Keratinocyte (primary cell): Measurements from ENCODE around the gene KRTAP12-4. TPM values are rescaled to one million over a fixed set of nuclear protein-coding genes. Genes with fewer than 3 reads are reported as not detected.
"Not testable (repeated sequence)": the region's sequence is repeated elsewhere in the genome, so short reads cannot be mapped to it uniquely, and the experiment has no call there.

ENCODE experiments used
- DNase-seq: peaks from one replicate; pipeline ENCODE4 v3.0.0-alpha.2; 2011; ENCODE audit warnings: low read depth, missing footprints, low spot score
- FAIRE-seq: peaks from 2 replicates; lab custom pipeline; 2011; peaks lifted over from hg19 to GRCh38; lab: Jason Lieb, UNC
- H2AFZ ChIP-seq: 2 replicates; pipeline ENCODE4 v1.6.0; 2012; ENCODE audit warnings: low read length, control low read depth, inconsistent platforms; ENCODE audit not compliant: control insufficient read depth
- H3K27ac ChIP-seq: 2 replicates; pipeline ENCODE4 v1.5.1; 2011; ENCODE audit warnings: low read length; ENCODE audit not compliant: control insufficient read depth, insufficient read depth
- H3K27me3 ChIP-seq: 3 replicates; pipeline ENCODE4 v1.6.0; 2011; ENCODE audit warnings: low read length; ENCODE audit not compliant: control insufficient read depth, insufficient read depth; ENCODE audit errors: extremely low read depth
- H3K36me3 ChIP-seq, 2 experiments: 2 replicates in 1 of 2; 3 replicates in 1 of 2; pipeline ENCODE4 v1.5.1; 2011; ENCODE audit warnings: low read length in 2 of 2, mild to moderate bottlenecking in 1 of 2; ENCODE audit not compliant: control insufficient read depth in 2 of 2, insufficient read depth in 2 of 2; ENCODE audit errors: extremely low read depth in 1 of 2
- H3K4me1 ChIP-seq: 3 replicates; pipeline ENCODE4 v1.5.1; 2011; ENCODE audit warnings: low read length; ENCODE audit not compliant: control insufficient read depth, insufficient read depth; ENCODE audit errors: extremely low read depth
- H3K4me2 ChIP-seq: 3 replicates; pipeline ENCODE4 v1.6.0; 2011; ENCODE audit warnings: low read depth, low read length; ENCODE audit not compliant: control insufficient read depth, insufficient read depth; ENCODE audit errors: extremely low read depth
- H3K4me3 ChIP-seq, 3 experiments: fragments of 200-600 bp in 1 of 3; sonication (generic) in 1 of 3; 2 replicates in 2 of 3; 3 replicates in 1 of 3; pipeline ENCODE4 v1.5.1; 2011 to 2016; ENCODE audit warnings: low read length in 3 of 3, mild to moderate bottlenecking in 3 of 3, control low read depth in 2 of 3, inconsistent platforms in 1 of 3, low read depth in 1 of 3, mixed read lengths in 1 of 3, mixed run types in 1 of 3, moderate library complexity in 1 of 3; ENCODE audit not compliant: control insufficient read depth in 2 of 3, insufficient read depth in 2 of 3; ENCODE audit errors: extremely low read depth in 1 of 3
- H3K79me2 ChIP-seq: 2 replicates; pipeline ENCODE4 v1.6.0; 2012; ENCODE audit warnings: low read length; ENCODE audit not compliant: control insufficient read depth, insufficient read depth
- H3K9ac ChIP-seq: 3 replicates; pipeline ENCODE4 v1.6.0; 2011; ENCODE audit warnings: low read length; ENCODE audit not compliant: control insufficient read depth, insufficient read depth; ENCODE audit errors: extremely low read depth
- H3K9me1 ChIP-seq: 3 replicates; pipeline ENCODE4 v1.6.0; 2011; ENCODE audit warnings: low read length; ENCODE audit not compliant: control insufficient read depth, insufficient read depth; ENCODE audit errors: extremely low read depth
- H3K9me3 ChIP-seq: 2 replicates; pipeline ENCODE4 v1.5.1; 2012; ENCODE audit warnings: low read depth, low read length; ENCODE audit not compliant: control insufficient read depth
- H4K20me1 ChIP-seq: 3 replicates; pipeline ENCODE4 v1.6.0; 2011; ENCODE audit warnings: low read length; ENCODE audit not compliant: control insufficient read depth, insufficient read depth; ENCODE audit errors: extremely low read depth
- EZH2 ChIP-seq: IDR thresholded peaks from one replicate; pipeline ENCODE4 v1.6.1; 2012; ENCODE audit warnings: inconsistent platforms, mild to moderate bottlenecking, low read length, moderate library complexity
- dilution Hi-C: fragments of 300-500 bp; cut with MboI; formaldehyde crosslinking; loops from one replicate; pipeline ENCODE4 v1.7.0; 2020; ENCODE audit warnings: low sequenced_read_pairs; ENCODE audit not compliant: extremely low pct_ligation_motif_present
- polyA plus RNA-seq, 5 experiments: library from polyadenylated mRNA; depleted of rRNA in 3 of 5; stranded (reverse) in 3 of 5; stranded (forward) in 1 of 5; unstranded in 1 of 5; fragments of >200 nt; gene quantifications; 1 replicate in 1 of 5; 2 replicates in 3 of 5; 3 replicates in 1 of 5; pipeline versions ENCODE4 v1.2.1 to v1.2.3, GENCODE V29; 2011 to 2012; ENCODE audit warnings: missing spikeins in 2 of 5, low read depth in 1 of 5, low replicate concordance in 1 of 5
- TF ChIP-seq, protein P1 (sequence below), 3 experiments: IDR thresholded peaks in 1 of 3; conservative IDR thresholded peaks in 1 of 3; optimal IDR thresholded peaks in 1 of 3; 2 replicates in 2 of 3; 3 replicates in 1 of 3; pipeline versions ENCODE3 to v1.5.1; 2011; ENCODE audit warnings: low read length in 3 of 3, mild to moderate bottlenecking in 3 of 3, moderate library complexity in 2 of 3, control low read depth in 1 of 3, inconsistent platforms in 1 of 3; ENCODE audit not compliant: insufficient read depth in 2 of 3; ENCODE audit errors: extremely low read depth in 1 of 3

The KRTAP12-4 gene
- polyA plus RNA-seq, 1 donor (not counting 4 experiments of a cell fraction or from before 2014, with no cell fraction given): not detected

DNA sequence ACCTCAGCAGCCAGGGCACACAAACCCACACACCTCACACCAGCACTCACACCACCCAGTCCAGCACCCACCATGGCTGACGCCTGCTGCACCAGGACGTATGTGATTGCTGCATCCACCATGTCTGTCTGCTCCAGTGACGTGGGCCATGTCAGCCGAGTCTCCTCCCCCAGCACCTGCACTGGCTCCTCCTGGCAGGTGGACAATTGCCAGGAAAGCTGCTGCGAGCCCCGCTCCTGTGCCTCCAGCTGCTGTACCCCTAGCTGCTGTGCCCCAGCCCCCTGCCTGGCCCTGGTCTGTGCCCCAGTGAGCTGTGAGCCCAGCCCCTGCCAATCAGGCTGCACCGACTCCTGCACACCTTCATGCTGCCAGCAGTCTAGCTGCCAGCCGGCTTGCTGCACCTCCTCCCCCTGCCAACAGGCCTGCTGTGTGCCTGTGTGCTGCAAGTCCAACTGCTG, 42.4 kb downstream of the KRTAP12-4 start, which contains the start of gene KRTAP10-8:
Gene KRTAP10-8 (plus strand): TSS at position 51 of the 458 bp plus-strand sequence. CDS start 22 bp downstream, at position 73.
- no peak within 1 kb of the TSS for H2AFZ ChIP-seq
- peaks cover 7% of the 10 kb centered on the region for H3K4me1 ChIP-seq
- H3K27ac ChIP-seq: no peak within 1 kb of the TSS
- H3K9ac ChIP-seq: no peak within 1 kb of the TSS
- no peak for TF ChIP-seq EZH2
- TF ChIP-seq, protein P1, sequence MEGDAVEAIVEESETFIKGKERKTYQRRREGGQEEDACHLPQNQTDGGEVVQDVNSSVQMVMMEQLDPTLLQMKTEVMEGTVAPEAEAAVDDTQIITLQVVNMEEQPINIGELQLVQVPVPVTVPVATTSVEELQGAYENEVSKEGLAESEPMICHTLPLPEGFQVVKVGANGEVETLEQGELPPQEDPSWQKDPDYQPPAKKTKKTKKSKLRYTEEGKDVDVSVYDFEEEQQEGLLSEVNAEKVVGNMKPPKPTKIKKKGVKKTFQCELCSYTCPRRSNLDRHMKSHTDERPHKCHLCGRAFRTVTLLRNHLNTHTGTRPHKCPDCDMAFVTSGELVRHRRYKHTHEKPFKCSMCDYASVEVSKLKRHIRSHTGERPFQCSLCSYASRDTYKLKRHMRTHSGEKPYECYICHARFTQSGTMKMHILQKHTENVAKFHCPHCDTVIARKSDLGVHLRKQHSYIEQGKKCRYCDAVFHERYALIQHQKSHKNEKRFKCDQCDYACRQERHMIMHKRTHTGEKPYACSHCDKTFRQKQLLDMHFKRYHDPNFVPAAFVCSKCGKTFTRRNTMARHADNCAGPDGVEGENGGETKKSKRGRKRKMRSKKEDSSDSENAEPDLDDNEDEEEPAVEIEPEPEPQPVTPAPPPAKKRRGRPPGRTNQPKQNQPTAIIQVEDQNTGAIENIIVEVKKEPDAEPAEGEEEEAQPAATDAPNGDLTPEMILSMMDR (optimal IDR thresholded peaks at IDR 0.05 in 1 of 3, IDR thresholded peaks at IDR 0.05 in 1 of 3, conservative IDR thresholded peaks at IDR 0.05 in 1 of 3; ENCODE audit: extremely low read depth in 1 of 3, insufficient read depth in 2 of 3, low read length in 3 of 3): no peak
- no peaks in the 10 kb centered on the region for H3K79me2 ChIP-seq
- no peaks in the 10 kb centered on the region for H3K36me3 ChIP-seq
- DNase-seq: no peak
- no peak within 1 kb of the TSS for H3K4me2 ChIP-seq
- H3K27me3 ChIP-seq: peaks cover 19% of the 10 kb centered on the region
- H3K9me1 ChIP-seq: no peaks in the 10 kb centered on the region
- peaks cover 7% of the 10 kb centered on the region for H3K9me3 ChIP-seq
- H4K20me1 ChIP-seq: no peaks in the 10 kb centered on the region
- no peak within 1 kb of the TSS for H3K4me3 ChIP-seq
- FAIRE-seq: no peak
- dilution Hi-C loops: no loop called here

DNA sequence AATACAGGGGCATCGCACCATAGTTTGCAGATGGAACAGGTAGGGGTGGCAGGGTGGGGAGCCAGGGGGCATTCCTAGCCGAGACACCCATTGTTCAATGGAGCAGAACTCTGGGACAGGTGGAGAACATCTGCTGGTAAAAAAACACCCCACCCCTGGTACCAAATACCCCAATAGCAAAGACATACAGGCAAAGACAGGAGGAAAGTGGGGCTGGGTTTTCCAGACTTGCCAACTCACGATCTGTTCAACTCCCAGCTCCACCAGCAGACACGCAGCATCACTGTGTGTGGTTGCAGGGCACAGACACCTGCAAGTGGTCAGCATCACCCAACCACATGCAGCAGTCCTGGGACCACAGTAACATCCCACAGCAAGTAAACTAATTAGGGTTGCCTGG, 42.9 kb downstream of the KRTAP12-4 start:
- dilution Hi-C loops: no loop called here
- FAIRE-seq: no peak
- peaks cover 15% of the 10 kb centered on the region for H3K27me3 ChIP-seq

DNA sequence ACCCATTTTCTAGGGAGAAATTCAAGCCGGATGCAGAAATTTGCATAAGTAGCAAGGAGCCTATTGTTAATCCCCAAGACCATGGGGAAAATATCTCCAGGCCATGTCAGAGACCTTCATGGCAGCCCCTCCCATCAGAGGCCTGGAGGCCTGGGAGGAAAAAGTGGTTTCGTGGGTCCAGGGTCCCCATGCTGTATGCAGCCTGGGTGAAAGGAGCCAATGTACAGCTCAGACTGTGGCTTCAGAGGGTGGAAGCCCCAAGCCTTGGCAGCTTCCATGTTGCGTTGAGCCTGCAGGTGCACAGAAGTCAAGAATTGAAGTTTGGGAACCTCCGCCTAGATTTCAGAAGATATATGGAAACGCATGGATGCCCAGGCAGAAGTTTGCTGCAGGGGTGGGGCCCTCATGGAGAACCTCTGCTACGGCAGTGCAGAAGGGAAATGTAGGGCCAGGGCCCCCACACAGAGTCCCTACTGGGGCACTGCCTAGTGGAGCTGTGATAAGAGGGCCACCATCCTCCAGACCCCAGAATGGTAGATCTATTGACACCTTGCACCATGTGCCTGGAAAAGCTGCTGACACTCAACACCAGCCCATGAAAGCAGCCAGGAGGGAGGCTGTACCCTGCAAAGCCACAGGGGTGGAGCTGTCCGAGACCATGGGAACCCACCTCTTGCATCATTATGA, 44.2 kb downstream of the KRTAP12-4 start:
- H2AFZ ChIP-seq, H3K4me3 ChIP-seq, DNase-seq, H3K27ac ChIP-seq, H3K79me2 ChIP-seq, H3K9me3 ChIP-seq, H4K20me1 ChIP-seq, H3K9me1 ChIP-seq, H3K9ac ChIP-seq, H3K27me3 ChIP-seq, FAIRE-seq, H3K4me1 ChIP-seq, dilution Hi-C loops, H3K36me3 ChIP-seq, H3K4me2 ChIP-seq: not testable (repeated sequence)

More for the DNA sequence above, 42.9 kb downstream of the KRTAP12-4 start:
- H3K4me2 ChIP-seq: no peak overlapping the region
- no peak overlapping the region for H3K27ac ChIP-seq
- H3K4me3 ChIP-seq: no peak overlapping the region
- H3K79me2 ChIP-seq: no peaks in the 10 kb centered on the region
- no peak for DNase-seq
- no peaks in the 10 kb centered on the region for H4K20me1 ChIP-seq
- H2AFZ ChIP-seq: no peak overlapping the region
- H3K9me1 ChIP-seq: no peaks in the 10 kb centered on the region
- peaks cover 7% of the 10 kb centered on the region for H3K9me3 ChIP-seq
- H3K9ac ChIP-seq: no peak overlapping the region
- TF ChIP-seq, protein P1 (optimal IDR thresholded peaks at IDR 0.05 in 1 of 3, IDR thresholded peaks at IDR 0.05 in 1 of 3, conservative IDR thresholded peaks at IDR 0.05 in 1 of 3; ENCODE audit: extremely low read depth in 1 of 3, insufficient read depth in 2 of 3, low read length in 3 of 3): no peak
- TF ChIP-seq EZH2: no peak
- no peaks in the 10 kb centered on the region for H3K36me3 ChIP-seq
- peaks cover 4% of the 10 kb centered on the region for H3K4me1 ChIP-seq
